Panc1 (cell line): Measurements from ENCODE around the gene ICE2. TPM values are rescaled to one million over a fixed set of nuclear protein-coding genes. Genes with fewer than 3 reads are reported as not detected.

Experiments
- ATAC-seq: fragments of 200-7000 bp; cut with Tn5 transposase; 2 replicates; pipeline ENCODE4 v1.9.1; 2020; ENCODE audit warnings: mild to moderate bottlenecking, moderate library complexity
- BruUV-seq: library from RNA; stranded (reverse); fragments of 400-500 nt; replicated peaks from 2 replicates; lab custom pipeline; 2021; lab: Mats Ljungman, UMichigan
- CTCF ChIA-PET: fragments of 300-600 bp; sonication (Branson Sonifier 250); formaldehyde crosslinking; loops from one replicate; lab custom pipeline; 2022; ENCODE audit warnings: antibody characterized with exemption; lab: Charles Lee
- POLR2A ChIA-PET: fragments of 300-600 bp; sonication (Branson Sonifier 250); formaldehyde crosslinking; loops from one replicate; lab custom pipeline; 2022; ENCODE audit warnings: antibody characterized with exemption; lab: Charles Lee
- DNase-seq: peaks from one replicate; pipeline ENCODE4 v3.0.0-alpha.2; 2010; ENCODE audit warnings: low read depth, low spot score
- H3K27ac ChIP-seq: 2 replicates; pipeline ENCODE4 v1.5.1; 2011; ENCODE audit warnings: mild to moderate bottlenecking, low read length, inconsistent platforms
- H3K27me3 ChIP-seq: fragments of 200-500 bp; sonication (Bioruptor generic); 2 replicates; pipeline ENCODE4 v1.6.0; 2014; ENCODE audit warnings: low read length, inconsistent platforms; ENCODE audit not compliant: control insufficient read depth, insufficient read depth
- H3K36me3 ChIP-seq: fragments of 200-500 bp; sonication (Bioruptor generic); 2 replicates; pipeline ENCODE4 v1.5.1; 2014; ENCODE audit warnings: inconsistent platforms, mild to moderate bottlenecking, low read length, moderate library complexity; ENCODE audit not compliant: control insufficient read depth, insufficient read depth
- H3K4me1 ChIP-seq: 2 replicates; pipeline ENCODE4 v1.5.1; 2011; ENCODE audit warnings: inconsistent platforms, mild to moderate bottlenecking, low read length, moderate library complexity; ENCODE audit not compliant: control insufficient read depth, insufficient read depth
- H3K4me3 ChIP-seq, 2 experiments: 2 replicates each; pipeline ENCODE4 v1.5.1; 2011 to 2012; ENCODE audit warnings: low read depth in 2 of 2, low read length in 2 of 2, mild to moderate bottlenecking in 2 of 2, inconsistent platforms in 1 of 2, moderate library complexity in 1 of 2
- H3K9me3 ChIP-seq: fragments of 200-500 bp; sonication (Bioruptor generic); 2 replicates; pipeline ENCODE4 v1.5.1; 2014; ENCODE audit warnings: low read depth, mild to moderate bottlenecking, inconsistent platforms, low read length, moderate library complexity; ENCODE audit not compliant: control insufficient read depth, insufficient read depth
- POLR2AphosphoS5 ChIP-seq: IDR thresholded peaks from 2 replicates; pipeline ENCODE4 v1.6.1; 2012; ENCODE audit warnings: mild to moderate bottlenecking, low read depth, low read length, moderate library complexity
- SIN3A ChIP-seq: IDR thresholded peaks from 2 replicates; pipeline ENCODE4 v1.6.1; 2012; ENCODE audit warnings: low read depth, mild to moderate bottlenecking, low read length, moderate library complexity, borderline replicate concordance; ENCODE audit not compliant: insufficient read depth
- TCF7L2 ChIP-seq: IDR thresholded peaks from 2 replicates; pipeline ENCODE4 v1.6.1; 2011; ENCODE audit warnings: mild to moderate bottlenecking, low read depth, low read length, inconsistent platforms
- in situ Hi-C: cut with HindIII; loops from 2 replicates; pipeline ENCODE4 v1.10.0; 2016; ENCODE audit warnings: low sequenced_read_pairs, low pct_unique_long_range_greater_than_20kb
- intact Hi-C: fragments of 100-400 bp; cut with micrococcal nuclease; formaldehyde crosslinking; loops from one replicate; pipeline ENCODE4 v1.10.0; 2022; ENCODE audit not compliant: unreplicated experiment
- total RNA-seq: library from RNA; stranded (reverse); gene quantifications from one replicate; pipeline ENCODE4 v1.2.1, GENCODE V29; 2021; ENCODE audit not compliant: unreplicated experiment
- TF ChIP-seq, protein P1 (sequence below): fragments of 450-650 bp; IDR thresholded peaks from 2 replicates; pipeline ENCODE4 v1.5.1; 2017; ENCODE audit warnings: mild to moderate bottlenecking
- TF ChIP-seq, protein P2 (sequence below), 2 experiments: IDR thresholded peaks; 2 replicates each; pipeline ENCODE4 v1.6.1; 2011 to 2012; ENCODE audit warnings: low read depth in 2 of 2, control low read depth in 1 of 2, low read length in 1 of 2, mild to moderate bottlenecking in 1 of 2, moderate library complexity in 1 of 2; ENCODE audit not compliant: insufficient read depth in 1 of 2

The ICE2 gene
- total RNA-seq, 1 experiment from 2014 or later = 66.2 TPM

DNA sequence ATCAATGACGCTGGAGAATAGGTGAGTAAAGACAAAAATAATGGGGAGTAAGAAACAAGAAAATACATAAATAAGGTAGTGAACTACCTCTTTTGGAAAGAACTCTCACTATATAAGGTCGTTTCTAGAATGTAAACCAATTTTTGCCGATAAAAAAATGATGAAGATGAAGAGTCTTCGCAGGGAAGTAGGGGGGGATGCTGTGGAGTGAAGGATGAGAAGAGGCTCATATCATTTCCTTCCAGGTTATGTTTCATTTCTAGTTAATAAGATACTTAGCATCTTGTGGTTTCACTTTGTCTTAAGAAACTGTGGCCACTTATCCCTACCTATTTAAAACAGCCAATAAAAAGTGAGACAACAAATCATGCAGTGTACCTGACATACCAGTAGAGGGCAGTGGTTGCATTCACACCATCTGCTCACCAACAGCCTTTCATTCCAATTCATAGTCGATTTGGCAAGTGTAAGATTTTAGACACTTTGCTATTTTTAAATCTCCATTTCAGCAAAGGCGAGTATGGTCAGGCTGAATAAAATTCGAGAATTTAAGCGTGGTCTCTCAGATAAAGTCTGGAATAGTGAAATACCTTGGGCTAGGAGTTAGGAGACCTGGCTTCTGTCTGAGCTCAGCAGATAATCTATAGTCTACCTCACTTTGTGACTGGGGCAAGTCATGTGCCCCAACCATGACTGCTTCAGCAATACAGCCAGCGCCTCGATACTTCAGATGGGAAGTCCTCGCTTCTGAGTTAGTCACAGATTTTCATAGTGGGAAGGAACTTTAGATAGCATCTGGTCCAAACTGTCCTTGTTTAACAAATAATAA, 28.9 kb upstream of the ICE2 start:
- no peaks in the 10 kb centered on the region for H3K27me3 ChIP-seq
- in situ Hi-C loops = no loop called here
- TF ChIP-seq POLR2AphosphoS5 (no peak), SIN3A (no peak)
- TF ChIP-seq, protein P1, sequence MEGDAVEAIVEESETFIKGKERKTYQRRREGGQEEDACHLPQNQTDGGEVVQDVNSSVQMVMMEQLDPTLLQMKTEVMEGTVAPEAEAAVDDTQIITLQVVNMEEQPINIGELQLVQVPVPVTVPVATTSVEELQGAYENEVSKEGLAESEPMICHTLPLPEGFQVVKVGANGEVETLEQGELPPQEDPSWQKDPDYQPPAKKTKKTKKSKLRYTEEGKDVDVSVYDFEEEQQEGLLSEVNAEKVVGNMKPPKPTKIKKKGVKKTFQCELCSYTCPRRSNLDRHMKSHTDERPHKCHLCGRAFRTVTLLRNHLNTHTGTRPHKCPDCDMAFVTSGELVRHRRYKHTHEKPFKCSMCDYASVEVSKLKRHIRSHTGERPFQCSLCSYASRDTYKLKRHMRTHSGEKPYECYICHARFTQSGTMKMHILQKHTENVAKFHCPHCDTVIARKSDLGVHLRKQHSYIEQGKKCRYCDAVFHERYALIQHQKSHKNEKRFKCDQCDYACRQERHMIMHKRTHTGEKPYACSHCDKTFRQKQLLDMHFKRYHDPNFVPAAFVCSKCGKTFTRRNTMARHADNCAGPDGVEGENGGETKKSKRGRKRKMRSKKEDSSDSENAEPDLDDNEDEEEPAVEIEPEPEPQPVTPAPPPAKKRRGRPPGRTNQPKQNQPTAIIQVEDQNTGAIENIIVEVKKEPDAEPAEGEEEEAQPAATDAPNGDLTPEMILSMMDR = peak; percentile 91
- no peak for DNase-seq
- no peaks in the 10 kb centered on the region for H3K9me3 ChIP-seq
- POLR2A ChIA-PET = no interaction called here
- ATAC-seq = peak; percentile 85
- CTCF ChIA-PET = interaction anchor here (0.7 to 1.2 kb wide), 4 partner anchors 13 to 409 kb away, joined by 3 to 4 read pairs (median 4); no protein-coding TSS in a partner anchor
- BruUV-seq = no TSS peak
- H3K4me3 ChIP-seq = peak overlapping the region in 1 of 2 experiments; percentile 25; a peak in 2 of 4 replicates
- intact Hi-C loops = loop anchor here (5.0 to 10.0 kb wide), 2 partner anchors 44 to 153 kb away; no protein-coding TSS in a partner anchor
- no peak overlapping the region for H3K27ac ChIP-seq
- H3K4me1 ChIP-seq = 0 out of 2 replicates have a peak, but pooled peaks cover 2% of the 10 kb centered on the region
- no peaks in the 10 kb centered on the region for H3K36me3 ChIP-seq

DNA sequence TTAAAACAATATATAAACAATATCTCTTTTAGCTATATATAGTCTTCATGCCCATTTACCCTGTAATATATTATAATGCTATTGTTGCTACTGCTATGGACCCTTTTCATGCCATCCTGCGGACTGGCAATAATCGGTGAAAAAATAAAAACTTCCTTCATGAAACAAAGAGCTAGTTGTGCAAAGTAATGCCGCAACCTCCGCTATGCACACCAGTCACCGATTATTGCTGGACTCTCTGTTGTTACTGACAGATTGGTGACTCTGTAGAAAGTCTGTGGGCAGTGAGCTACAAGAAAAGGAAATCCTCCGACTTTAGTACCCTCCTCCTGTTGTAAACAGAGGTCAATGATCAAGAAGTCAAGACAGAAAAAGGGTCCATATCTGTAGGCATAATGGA, 17.9 kb upstream of the ICE2 start:
- no TSS peak for BruUV-seq

More for the DNA sequence above, 17.9 kb upstream of the ICE2 start:
- TF ChIP-seq, protein P2, sequence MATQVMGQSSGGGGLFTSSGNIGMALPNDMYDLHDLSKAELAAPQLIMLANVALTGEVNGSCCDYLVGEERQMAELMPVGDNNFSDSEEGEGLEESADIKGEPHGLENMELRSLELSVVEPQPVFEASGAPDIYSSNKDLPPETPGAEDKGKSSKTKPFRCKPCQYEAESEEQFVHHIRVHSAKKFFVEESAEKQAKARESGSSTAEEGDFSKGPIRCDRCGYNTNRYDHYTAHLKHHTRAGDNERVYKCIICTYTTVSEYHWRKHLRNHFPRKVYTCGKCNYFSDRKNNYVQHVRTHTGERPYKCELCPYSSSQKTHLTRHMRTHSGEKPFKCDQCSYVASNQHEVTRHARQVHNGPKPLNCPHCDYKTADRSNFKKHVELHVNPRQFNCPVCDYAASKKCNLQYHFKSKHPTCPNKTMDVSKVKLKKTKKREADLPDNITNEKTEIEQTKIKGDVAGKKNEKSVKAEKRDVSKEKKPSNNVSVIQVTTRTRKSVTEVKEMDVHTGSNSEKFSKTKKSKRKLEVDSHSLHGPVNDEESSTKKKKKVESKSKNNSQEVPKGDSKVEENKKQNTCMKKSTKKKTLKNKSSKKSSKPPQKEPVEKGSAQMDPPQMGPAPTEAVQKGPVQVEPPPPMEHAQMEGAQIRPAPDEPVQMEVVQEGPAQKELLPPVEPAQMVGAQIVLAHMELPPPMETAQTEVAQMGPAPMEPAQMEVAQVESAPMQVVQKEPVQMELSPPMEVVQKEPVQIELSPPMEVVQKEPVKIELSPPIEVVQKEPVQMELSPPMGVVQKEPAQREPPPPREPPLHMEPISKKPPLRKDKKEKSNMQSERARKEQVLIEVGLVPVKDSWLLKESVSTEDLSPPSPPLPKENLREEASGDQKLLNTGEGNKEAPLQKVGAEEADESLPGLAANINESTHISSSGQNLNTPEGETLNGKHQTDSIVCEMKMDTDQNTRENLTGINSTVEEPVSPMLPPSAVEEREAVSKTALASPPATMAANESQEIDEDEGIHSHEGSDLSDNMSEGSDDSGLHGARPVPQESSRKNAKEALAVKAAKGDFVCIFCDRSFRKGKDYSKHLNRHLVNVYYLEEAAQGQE (IDR thresholded peaks at IDR 0.05; ENCODE audit: insufficient read depth in 1 of 2, low read depth in 2 of 2, low read length in 1 of 2) = no peak
- TF ChIP-seq TCF7L2 (no peak), POLR2AphosphoS5 (no peak), SIN3A (no peak)
- TF ChIP-seq, protein P1 = no peak
- DNase-seq = no peak
- Histone ChIP-seq H3K36me3 (no peaks in the 10 kb centered on the region), H3K9me3 (no peaks in the 10 kb centered on the region), H3K4me3 (no peak overlapping the region), H3K27me3 (no peaks in the 10 kb centered on the region), H3K27ac (no peak overlapping the region), H3K4me1 (no peaks in the 10 kb centered on the region; the same call in 1 of the 2 replicates)
- ATAC-seq = no peak
- in situ Hi-C loops = no loop called here
- ChIA-PET CTCF (no interaction called here), POLR2A (interaction anchor here (0.7 kb wide), 1 partner anchor 31 kb away, joined by 3 read pairs; no protein-coding TSS in a partner anchor)
- intact Hi-C loops = no loop called here
